ENCODE results near the gene CLEC12A. TPM values are rescaled to one million over a fixed set of nuclear protein-coding genes. Genes with fewer than 3 reads are reported as not detected.
"Not testable (repeated sequence)": the region's sequence is repeated elsewhere in the genome, so short reads cannot be mapped to it uniquely, and the experiment has no call there.

CLEC12A gene
- total and polyA plus RNA-seq, 10 donors: 5.4 to 59.5 (median 24.3) TPM

GRCh38 chr12:10021342-10021741, 50.1 kb downstream of the CLEC12A start:
- Histone ChIP-seq H3K27me3 (replicated peaks in 1 of 7) (no peaks in the 10 kb centered on the region), H3K9me3 (peaks cover 0 to 5% (median 0%) of the 10 kb centered on the region in 8 donors), H3K4me3 (no peak overlapping the region), H3K27ac (no peak overlapping the region), H3K36me3 (no peaks in the 10 kb centered on the region), H3K4me1 (no peaks in the 10 kb centered on the region)
- TF ChIP-seq POLR2AphosphoS5 (IDR thresholded peaks at IDR 0.05): no peak
- WGBS, 5 donors: 58 to 99% (median 86%) methylated on average over 3 of the region's 3 CpGs
- intact Hi-C loops (cut with DNase I; ENCODE audit: low total_unique reads): no loop called here
- no peak for DNase-seq

GRCh38 chr12:10025236-10025635, 54.0 kb downstream of the CLEC12A start:
- H3K36me3 ChIP-seq: no peaks in the 10 kb centered on the region
- no peak overlapping the region for H3K27ac ChIP-seq
- H3K4me1 ChIP-seq: no peaks in the 10 kb centered on the region
- intact Hi-C loops (cut with DNase I; ENCODE audit: low total_unique reads): no loop called here
- no peak for DNase-seq
- H3K9me3 ChIP-seq: peaks cover 0 to 6% (median 0%) of the 10 kb centered on the region in 8 donors
- WGBS, 5 donors: 70 to 95% (median 79%) methylated on average over 3 of the region's 3 CpGs
- TF ChIP-seq CTCF (IDR thresholded peaks at IDR 0.05 in 8 of 11, conservative IDR thresholded peaks at IDR 0.05 in 3 of 11): no peak
- no peaks in the 10 kb centered on the region for H3K27me3 ChIP-seq (replicated peaks in 1 of 7)
- no peak overlapping the region for H3K4me3 ChIP-seq

GRCh38 chr12:10026666-10027065, 55.5 kb downstream of the CLEC12A start:
- DNase-seq; H3K9me3 ChIP-seq; H3K36me3 ChIP-seq; H3K4me1 ChIP-seq; H3K27ac ChIP-seq; H3K27me3 ChIP-seq (replicated peaks in 1 of 7); H3K4me3 ChIP-seq; intact Hi-C loops (cut with DNase I; ENCODE audit: low total_unique reads): not testable (repeated sequence)
- WGBS, 5 donors: 86 to 97% (median 88%) methylated on average over 4 of the region's 4 CpGs

- TF ChIP-seq POLR2AphosphoS5 (IDR thresholded peaks at IDR 0.05): no peak
- TF ChIP-seq CTCF (IDR thresholded peaks at IDR 0.05 in 8 of 11, conservative IDR thresholded peaks at IDR 0.05 in 3 of 11): no peak
- no peak for TF ChIP-seq POLR2A (IDR thresholded peaks at IDR 0.05)
- DNase-seq: no peak
- H3K9me3 ChIP-seq: peaks cover 0 to 6% (median 0%) of the 10 kb centered on the region in 8 donors
- no peaks in the 10 kb centered on the region for H3K4me1 ChIP-seq
- intact Hi-C loops (cut with DNase I; ENCODE audit: low total_unique reads): no loop called here
- 43 to 76% (median 56%) methylated on average over 3 of the region's 3 CpGs for WGBS, 5 donors
- peak overlapping the region in 1 of 8 donors; percentile 15 for H3K4me3 ChIP-seq
- no peaks in the 10 kb centered on the region for H3K27me3 ChIP-seq (replicated peaks in 1 of 7)
- H3K36me3 ChIP-seq: no peaks in the 10 kb centered on the region
- H3K27ac ChIP-seq: peak overlapping the region in 3 of 8 donors; percentile 51 to 58 (median 54)
Measured at GRCh38 chr12:10027311-10027710, 56.1 kb downstream of the CLEC12A start.

- peak overlapping the region in 1 of 8 donors; percentile 15 for H3K4me3 ChIP-seq
- intact Hi-C loops (cut with DNase I; ENCODE audit: low total_unique reads): no loop called here
- peak overlapping the region in 5 of 8 donors; percentile 3 to 58 (median 51) for H3K27ac ChIP-seq
- TF ChIP-seq CTCF (IDR thresholded peaks at IDR 0.05 in 8 of 11, conservative IDR thresholded peaks at IDR 0.05 in 3 of 11) (no peak), POLR2AphosphoS5 (IDR thresholded peaks at IDR 0.05) (no peak), POLR2A (IDR thresholded peaks at IDR 0.05) (no peak)
- H3K27me3 ChIP-seq (replicated peaks in 1 of 7): no peaks in the 10 kb centered on the region
- DNase-seq: no peak
- 37 to 81% (median 47%) methylated on average over 4 of the region's 4 CpGs for WGBS, 5 donors
- H3K4me1 ChIP-seq: no peaks in the 10 kb centered on the region
- H3K36me3 ChIP-seq: no peaks in the 10 kb centered on the region
- peaks cover 0 to 6% (median 0%) of the 10 kb centered on the region in 8 donors for H3K9me3 ChIP-seq
Measured at GRCh38 chr12:10027721-10028120, 56.5 kb downstream of the CLEC12A start.
